ENCODE data around the gene REV3L. TPM values are rescaled to one million over a fixed set of nuclear protein-coding genes. Genes with fewer than 3 reads are reported as not detected.
"Not testable (repeated sequence)": the region's sequence is repeated elsewhere in the genome, so short reads cannot be mapped to it uniquely, and the experiment has no call there.

The REV3L gene
- polyA plus RNA-seq (2013, experiment 1 of 2; ENCODE audit: insufficient read length): 24.6 TPM
- 37.0 TPM for polyA plus RNA-seq (2013, experiment 2 of 2; ENCODE audit: insufficient read length)

GRCh38 chr6:111482959-111483735 lies at the start of gene REV3L:
TSS of gene REV3L (minus strand) at chr6:111483218. CDS start at chr6:111482888, 330 bp downstream.
- peak; percentile 92 for DNase-seq

- no peak for DNase-seq
Measured at GRCh38 chr6:111531185-111531584, 48.2 kb upstream of the REV3L start.

GRCh38 chr6:111530667-111531066 lies 47.6 kb upstream of the REV3L start:
- DNase-seq: no peak

GRCh38 chr6:111530218-111530617 lies 47.2 kb upstream of the REV3L start:
- DNase-seq: no peak

- DNase-seq: no peak
Measured at GRCh38 chr6:111527367-111527766, 44.3 kb upstream of the REV3L start.

- no peak for DNase-seq
Measured at GRCh38 chr6:111524735-111525134, 41.7 kb upstream of the REV3L start.

GRCh38 chr6:111524252-111524651 lies 41.2 kb upstream of the REV3L start:
- DNase-seq: no peak

- no peak for DNase-seq
Measured at GRCh38 chr6:111523484-111524167, 40.6 kb upstream of the REV3L start.

- DNase-seq: no peak
Measured at GRCh38 chr6:111522393-111523020, 39.5 kb upstream of the REV3L start.

- DNase-seq: peak; percentile 66
Measured at GRCh38 chr6:111521497-111522270, 38.7 kb upstream of the REV3L start.

- no peak for DNase-seq
Measured at GRCh38 chr6:111520524-111520923, 37.5 kb upstream of the REV3L start.

- DNase-seq: no peak
Measured at GRCh38 chr6:111517965-111518364, 34.9 kb upstream of the REV3L start.

- no peak for DNase-seq
Measured at GRCh38 chr6:111515259-111515658, 32.2 kb upstream of the REV3L start.

GRCh38 chr6:111514531-111514930 lies 31.5 kb upstream of the REV3L start:
- DNase-seq: not testable (repeated sequence)

- DNase-seq: not testable (repeated sequence)
Measured at GRCh38 chr6:111507219-111507618, 24.2 kb upstream of the REV3L start.

- not testable (repeated sequence) for DNase-seq
Measured at GRCh38 chr6:111505498-111505897, 22.5 kb upstream of the REV3L start.

GRCh38 chr6:111503660-111504059 lies 20.6 kb upstream of the REV3L start:
- DNase-seq: peak; percentile 43

GRCh38 chr6:111503194-111503593 lies 20.2 kb upstream of the REV3L start:
- peak; percentile 90 for DNase-seq

GRCh38 chr6:111502154-111502553 lies 19.1 kb upstream of the REV3L start:
- DNase-seq: no peak

GRCh38 chr6:111499269-111499793 lies 16.3 kb upstream of the REV3L start:
- no peak for DNase-seq

- DNase-seq: no peak
Measured at GRCh38 chr6:111494951-111495635, 12.1 kb upstream of the REV3L start.

- DNase-seq: no peak
Measured at GRCh38 chr6:111492499-111492898, 9.5 kb upstream of the REV3L start.

Data from fibroblast of skin of back (primary cell).